HCT116 (cell line): ENCODE results near the gene CES3. TPM values are rescaled to one million over a fixed set of nuclear protein-coding genes. Genes with fewer than 3 reads are reported as not detected.

ENCODE experiments used
- ATAC-seq: fragments of 200-7000 bp; cut with Tn5 transposase; 2 replicates; pipeline ENCODE4 v1.9.1; 2020; ENCODE audit warnings: mild to moderate bottlenecking, moderate library complexity
- BruUV-seq: library from RNA; stranded (reverse); fragments of 400-500 nt; replicated peaks from 2 replicates; lab custom pipeline; 2021; lab: Mats Ljungman, UMichigan
- CTCF ChIA-PET: fragments of 300-600 bp; sonication (Branson Sonifier 250); formaldehyde crosslinking; loops from one replicate; lab custom pipeline; 2021; ENCODE audit warnings: antibody characterized with exemption; lab: Charles Lee
- POLR2A ChIA-PET: fragments of 300-600, 350-600 bp; sonication (Branson Sonifier 250); formaldehyde crosslinking; loops from one replicate; lab custom pipeline; 2021; ENCODE audit warnings: antibody characterized with exemption; lab: Charles Lee
- RAD21 ChIA-PET, 2 experiments: fragments of 300-600 bp; sonication (Branson Sonifier 250); formaldehyde crosslinking; loops; one replicate each; lab custom pipeline; 2023; ENCODE audit warnings: low total read pairs in 2 of 2; ENCODE audit not compliant: uncharacterized antibody in 2 of 2, unreplicated experiment in 2 of 2, low non-redundant PET in 1 of 2; lab: Charles Lee
- DNase-seq: peaks from one replicate; pipeline ENCODE4 v3.0.0-alpha.2; 2010; ENCODE audit warnings: low read depth, low spot score
- H2AFZ ChIP-seq: fragments of 200-600 bp; shearing (Covaris generic), sonication (generic); 2 replicates; pipeline ENCODE4 v1.6.1; 2017; ENCODE audit warnings: low read depth, mixed run types, mixed read lengths, antibody characterized with exemption, low read length; ENCODE audit not compliant: poor library complexity, severe bottlenecking
- H3K27ac ChIP-seq: 2 replicates; pipeline ENCODE4 v1.5.1; 2012; ENCODE audit warnings: low read depth, low read length
- H3K27me3 ChIP-seq: fragments of 200-600 bp; sonication (generic); 2 replicates; pipeline ENCODE4 v1.6.1; 2016; ENCODE audit warnings: mixed run types, low read length, mixed read lengths; ENCODE audit not compliant: insufficient read depth
- H3K36me3 ChIP-seq, 2 experiments: fragments of 200-500 bp in 1 of 2; fragments of 200-600 bp in 1 of 2; sonication (Bioruptor generic) in 1 of 2; sonication (generic) in 1 of 2; 2 replicates each; pipeline versions ENCODE4 v1.5.1 to v1.6.1; 2014 to 2016; ENCODE audit warnings: low read length in 2 of 2, inconsistent platforms in 1 of 2, mixed read lengths in 1 of 2, mixed run types in 1 of 2; ENCODE audit not compliant: insufficient read depth in 2 of 2, control insufficient read depth in 1 of 2
- H3K4me1 ChIP-seq, 2 experiments: fragments of 200-600 bp in 1 of 2; sonication (generic) in 1 of 2; 2 replicates each; pipeline versions ENCODE4 v1.5.1 to v1.6.1; 2012 to 2017; ENCODE audit warnings: low read length in 2 of 2, inconsistent platforms in 1 of 2, mild to moderate bottlenecking in 1 of 2, mixed read lengths in 1 of 2, mixed run types in 1 of 2, moderate library complexity in 1 of 2; ENCODE audit not compliant: insufficient read depth in 2 of 2, control insufficient read depth in 1 of 2
- H3K4me2 ChIP-seq: fragments of 200-600 bp; sonication (generic); 2 replicates; pipeline ENCODE4 v1.6.1; 2017; ENCODE audit warnings: mixed run types, low read length, mixed read lengths
- H3K4me3 ChIP-seq, 2 experiments: fragments of 200-600 bp in 1 of 2; sonication (generic) in 1 of 2; replicated peaks in 1 of 2; 2 replicates each; pipeline ENCODE4 v1.5.1; 2011 to 2016; ENCODE audit warnings: low read length in 2 of 2, control low read depth in 1 of 2, low read depth in 1 of 2, mild to moderate bottlenecking in 1 of 2, mixed read lengths in 1 of 2, mixed run types in 1 of 2
- H3K79me2 ChIP-seq: fragments of 200-600 bp; sonication (generic); 2 replicates; pipeline ENCODE4 v1.6.1; 2017; ENCODE audit warnings: mild to moderate bottlenecking, mixed run types, low read length, moderate library complexity, mixed read lengths; ENCODE audit not compliant: insufficient read depth
- H3K9ac ChIP-seq: fragments of 200-600 bp; sonication (generic); 2 replicates; pipeline ENCODE4 v1.6.1; 2016; ENCODE audit warnings: low read length, mixed read lengths
- H3K9me2 ChIP-seq: fragments of 200-600 bp; sonication (generic), shearing (Covaris generic); 2 replicates; pipeline ENCODE4 v1.6.1; 2017; ENCODE audit warnings: mixed run types, mild to moderate bottlenecking, moderate library complexity; ENCODE audit not compliant: insufficient read depth
- H3K9me3 ChIP-seq, 2 experiments: fragments of 200-500 bp in 1 of 2; fragments of 200-600 bp in 1 of 2; sonication (Bioruptor generic) in 1 of 2; sonication (generic) in 1 of 2; 2 replicates each; pipeline ENCODE4 v1.6.1; 2014 to 2017; ENCODE audit warnings: low read length in 2 of 2, mixed read lengths in 2 of 2, inconsistent platforms in 1 of 2, low read depth in 1 of 2, mild to moderate bottlenecking in 1 of 2, mixed run types in 1 of 2, moderate library complexity in 1 of 2; ENCODE audit not compliant: control insufficient read depth in 1 of 2, insufficient read depth in 1 of 2
- H4K20me1 ChIP-seq: fragments of 200-600 bp; sonication (generic), shearing (Covaris generic); 2 replicates; pipeline ENCODE4 v1.6.1; 2017; ENCODE audit warnings: mixed run types, mild to moderate bottlenecking, moderate library complexity; ENCODE audit not compliant: insufficient read depth
- ATF3 ChIP-seq: IDR thresholded peaks from 2 replicates; pipeline ENCODE4 v1.6.1; 2012
- CBX3 ChIP-seq: IDR thresholded peaks from 2 replicates; pipeline ENCODE4 v1.6.1; 2012; ENCODE audit warnings: low read depth
- CTCF ChIP-seq, 3 experiments: fragments of 200-600 bp in 1 of 3; sonication (generic) in 1 of 3; IDR thresholded peaks in 2 of 3; conservative IDR thresholded peaks in 1 of 3; 2 replicates each; pipeline ENCODE4 v1.5.1; 2012 to 2017; ENCODE audit warnings: low read depth in 2 of 3, low read length in 2 of 3, antibody characterized with exemption in 1 of 3, borderline replicate concordance in 1 of 3, control low read depth in 1 of 3, mild to moderate bottlenecking in 1 of 3, mixed read lengths in 1 of 3, mixed run types in 1 of 3, moderate library complexity in 1 of 3; ENCODE audit not compliant: insufficient read depth in 1 of 3
- EZH2 ChIP-seq: fragments of 200-600 bp; sonication (generic); IDR thresholded peaks from 2 replicates; pipeline ENCODE4 v1.6.1; 2017; ENCODE audit warnings: antibody characterized with exemption, mixed run types
- EZH2phosphoT487 ChIP-seq: fragments of 200-600 bp; IDR thresholded peaks from 2 replicates; pipeline ENCODE4 v1.6.1; 2018; ENCODE audit warnings: antibody characterized with exemption, borderline replicate concordance
- REST ChIP-seq: IDR thresholded peaks from 2 replicates; pipeline ENCODE4 v1.6.1; 2012; ENCODE audit warnings: low read depth
- SIN3A ChIP-seq: IDR thresholded peaks from 2 replicates; pipeline ENCODE4 v1.6.1; 2012; ENCODE audit warnings: low read depth
- YY1 ChIP-seq: IDR thresholded peaks from 2 replicates; pipeline ENCODE4 v1.6.1; 2011; ENCODE audit warnings: low read length, low read depth, moderate library complexity, mild to moderate bottlenecking; ENCODE audit not compliant: insufficient replicate concordance; ENCODE audit errors: extremely low read depth
- ZBTB33 ChIP-seq: IDR thresholded peaks from 2 replicates; pipeline ENCODE4 v1.6.1; 2011; ENCODE audit warnings: mild to moderate bottlenecking, low read length, moderate library complexity; ENCODE audit not compliant: insufficient replicate concordance; ENCODE audit errors: extremely low read depth
- ZFX ChIP-seq: fragments of 450-650 bp; IDR thresholded peaks from 2 replicates; pipeline ENCODE4 v1.6.1; 2017
- ZNF274 ChIP-seq: fragments of 200-500 bp; sonication (Bioruptor generic); IDR thresholded peaks from 2 replicates; pipeline ENCODE4 v1.6.1; 2014; ENCODE audit warnings: mild to moderate bottlenecking, low read depth, low read length, inconsistent platforms
- intact Hi-C: fragments of 100-400 bp; cut with micrococcal nuclease; formaldehyde crosslinking; loops from 2 replicates; pipeline ENCODE4 v1.10.0; 2022
- total RNA-seq: library from RNA; stranded (reverse); gene quantifications from one replicate; pipeline ENCODE4 v1.2.1, GENCODE V29; 2021; ENCODE audit not compliant: unreplicated experiment

CES3 gene
- total RNA-seq, 1 experiment from 2014 or later: 10.8 TPM

- H3K27me3 ChIP-seq: no peaks in the 10 kb centered on the region
- H3K9me2 ChIP-seq: no peaks in the 10 kb centered on the region
- H3K27ac ChIP-seq: no peak within 1 kb of the TSS
- H3K4me2 ChIP-seq: no peak within 1 kb of the TSS
- H3K79me2 ChIP-seq: no peaks in the 10 kb centered on the region
- TF ChIP-seq SIN3A (no peak), ATF3 (no peak), CBX3 (no peak), EZH2phosphoT487 (no peak), ZNF274 (no peak), CTCF (IDR thresholded peaks at IDR 0.05 in 2 of 3, conservative IDR thresholded peaks at IDR 0.05 in 1 of 3; ENCODE audit: borderline replicate concordance in 1 of 3, insufficient read depth in 1 of 3, low read depth in 2 of 3, low read length in 2 of 3) (no peak)
- H3K36me3 ChIP-seq: no peaks in the 10 kb centered on the region
- DNase-seq (no peak), ATAC-seq (no peak)
- RAD21 ChIA-PET: no interaction called here
- no peak within 1 kb of the TSS for H3K4me3 ChIP-seq
- no peaks in the 10 kb centered on the region for H4K20me1 ChIP-seq
- intact Hi-C loops: no loop called here
- no TSS peak for BruUV-seq
- POLR2A ChIA-PET: no interaction called here
- no peak within 1 kb of the TSS for H3K9ac ChIP-seq
- H2AFZ ChIP-seq: no peak within 1 kb of the TSS
- H3K9me3 ChIP-seq: no peaks in the 10 kb centered on the region
- peaks cover 0 to 3% of the 10 kb centered on the region in 2 experiments; a peak in 1 of 4 replicates for H3K4me1 ChIP-seq
- CTCF ChIA-PET: no interaction called here
Measured at GRCh38 chr16:66988197-66988788, 27.2 kb downstream of the CES3 start, which contains the start of gene CES4A. CES4A (plus strand) TSS chr16:66988589; CDS start chr16:66988773, 184 bp downstream.

- BruUV-seq: no TSS peak
- CTCF ChIA-PET: no interaction called here
- TF ChIP-seq REST: no peak
- TF ChIP-seq YY1: no peak
- TF ChIP-seq ZFX: no peak
- no peak for TF ChIP-seq ZBTB33
- TF ChIP-seq EZH2: no peak
Measured at GRCh38 chr16:66991545-66992077, 30.5 kb downstream of the CES3 start.

More at GRCh38 chr16:66991545-66992077, 30.5 kb downstream of the CES3 start:
- Histone ChIP-seq H3K9me2 (no peaks in the 10 kb centered on the region), H3K4me3 (no peak overlapping the region), H3K79me2 (no peaks in the 10 kb centered on the region), H3K4me1 (peaks cover 0 to 6% of the 10 kb centered on the region in 2 experiments; a peak in 1 of 4 replicates), H3K27ac (no peak overlapping the region), H3K9ac (no peak overlapping the region), H3K9me3 (no peaks in the 10 kb centered on the region), H4K20me1 (no peaks in the 10 kb centered on the region), H2AFZ (no peak overlapping the region), H3K36me3 (no peaks in the 10 kb centered on the region), H3K27me3 (no peaks in the 10 kb centered on the region), H3K4me2 (no peak overlapping the region)
- RAD21 ChIA-PET: no interaction called here
- no peak for DNase-seq
- intact Hi-C loops: no loop called here
- POLR2A ChIA-PET: no interaction called here
- ATAC-seq: no peak
